ENCODE results near the gene HNRNPM. TPM values are rescaled to one million over a fixed set of nuclear protein-coding genes. Genes with fewer than 3 reads are reported as not detected.
"Not testable (repeated sequence)": the region's sequence is repeated elsewhere in the genome, so short reads cannot be mapped to it uniquely, and the experiment has no call there.

HNRNPM gene
- total and polyA plus RNA-seq, 9 donors, result 88.2 to 285 (median 180) TPM

DNA sequence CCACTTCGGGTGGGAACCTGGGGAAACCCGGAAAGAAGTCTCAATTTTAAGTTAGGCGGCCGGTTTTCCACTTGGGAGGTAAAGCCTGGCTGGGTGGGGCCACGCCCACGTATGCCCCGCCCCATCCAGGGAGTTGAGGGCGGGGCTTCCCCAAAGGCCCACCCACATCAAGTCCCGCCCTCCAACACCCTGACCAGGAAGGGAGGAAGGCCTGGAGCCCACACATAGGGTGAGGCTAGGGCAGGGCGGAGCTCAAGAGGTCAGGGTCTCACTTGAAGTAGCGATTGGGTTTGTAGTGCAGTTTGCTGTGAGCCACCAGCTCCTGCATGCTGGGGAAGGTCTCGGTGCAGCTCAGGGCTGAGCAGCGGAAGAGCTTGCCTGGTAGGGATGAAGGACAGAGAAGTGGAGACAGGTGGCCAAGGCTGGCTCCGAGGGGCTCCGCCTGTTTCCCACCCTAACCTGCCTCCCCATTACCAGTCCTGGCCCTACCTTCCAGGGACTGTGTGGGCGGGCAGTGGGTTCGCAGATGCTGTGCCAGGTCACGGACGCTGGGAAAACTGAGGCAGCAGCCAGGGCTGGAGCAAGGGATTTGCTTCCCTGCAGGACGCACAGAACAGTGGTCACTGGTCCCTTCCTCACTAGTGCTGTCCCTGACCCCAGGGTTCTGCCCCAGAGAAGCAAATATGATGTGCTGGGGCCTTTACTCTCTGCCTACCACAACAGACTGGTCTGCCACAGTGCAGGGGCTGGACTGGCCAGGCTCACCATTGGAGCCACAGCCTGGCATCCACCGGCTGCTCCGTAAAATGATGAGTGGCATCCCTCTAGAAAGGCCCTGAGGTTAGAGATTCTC lies 67.6 kb downstream of the HNRNPM start:
- peaks cover 10% of the 10 kb centered on the region for H3K4me1 ChIP-seq (ENCODE audit: insufficient read depth)
- no peaks in the 10 kb centered on the region for H3K27me3 ChIP-seq
- DNase-seq, result peak in 3 of 5 donors; percentile 45 to 56 (median 53)
- H3K36me3 ChIP-seq, result no peaks in the 10 kb centered on the region
- intact Hi-C loops (cut with DNase I), result no loop called here
- H3K9me3 ChIP-seq, result no peaks in the 10 kb centered on the region
- no peak overlapping the region for H3K27ac ChIP-seq
- TF ChIP-seq POLR2A (IDR thresholded peaks at IDR 0.05), result no peak
- TF ChIP-seq, protein P1, sequence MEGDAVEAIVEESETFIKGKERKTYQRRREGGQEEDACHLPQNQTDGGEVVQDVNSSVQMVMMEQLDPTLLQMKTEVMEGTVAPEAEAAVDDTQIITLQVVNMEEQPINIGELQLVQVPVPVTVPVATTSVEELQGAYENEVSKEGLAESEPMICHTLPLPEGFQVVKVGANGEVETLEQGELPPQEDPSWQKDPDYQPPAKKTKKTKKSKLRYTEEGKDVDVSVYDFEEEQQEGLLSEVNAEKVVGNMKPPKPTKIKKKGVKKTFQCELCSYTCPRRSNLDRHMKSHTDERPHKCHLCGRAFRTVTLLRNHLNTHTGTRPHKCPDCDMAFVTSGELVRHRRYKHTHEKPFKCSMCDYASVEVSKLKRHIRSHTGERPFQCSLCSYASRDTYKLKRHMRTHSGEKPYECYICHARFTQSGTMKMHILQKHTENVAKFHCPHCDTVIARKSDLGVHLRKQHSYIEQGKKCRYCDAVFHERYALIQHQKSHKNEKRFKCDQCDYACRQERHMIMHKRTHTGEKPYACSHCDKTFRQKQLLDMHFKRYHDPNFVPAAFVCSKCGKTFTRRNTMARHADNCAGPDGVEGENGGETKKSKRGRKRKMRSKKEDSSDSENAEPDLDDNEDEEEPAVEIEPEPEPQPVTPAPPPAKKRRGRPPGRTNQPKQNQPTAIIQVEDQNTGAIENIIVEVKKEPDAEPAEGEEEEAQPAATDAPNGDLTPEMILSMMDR (IDR thresholded peaks at IDR 0.05), result no peak
- no peak for TF ChIP-seq EP300 (IDR thresholded peaks at IDR 0.05)
- 68 to 76% (median 72%) methylated on average over 21 to 22 of the region's 22 CpGs for WGBS, 3 donors
- no peak overlapping the region for H3K4me3 ChIP-seq

DNA sequence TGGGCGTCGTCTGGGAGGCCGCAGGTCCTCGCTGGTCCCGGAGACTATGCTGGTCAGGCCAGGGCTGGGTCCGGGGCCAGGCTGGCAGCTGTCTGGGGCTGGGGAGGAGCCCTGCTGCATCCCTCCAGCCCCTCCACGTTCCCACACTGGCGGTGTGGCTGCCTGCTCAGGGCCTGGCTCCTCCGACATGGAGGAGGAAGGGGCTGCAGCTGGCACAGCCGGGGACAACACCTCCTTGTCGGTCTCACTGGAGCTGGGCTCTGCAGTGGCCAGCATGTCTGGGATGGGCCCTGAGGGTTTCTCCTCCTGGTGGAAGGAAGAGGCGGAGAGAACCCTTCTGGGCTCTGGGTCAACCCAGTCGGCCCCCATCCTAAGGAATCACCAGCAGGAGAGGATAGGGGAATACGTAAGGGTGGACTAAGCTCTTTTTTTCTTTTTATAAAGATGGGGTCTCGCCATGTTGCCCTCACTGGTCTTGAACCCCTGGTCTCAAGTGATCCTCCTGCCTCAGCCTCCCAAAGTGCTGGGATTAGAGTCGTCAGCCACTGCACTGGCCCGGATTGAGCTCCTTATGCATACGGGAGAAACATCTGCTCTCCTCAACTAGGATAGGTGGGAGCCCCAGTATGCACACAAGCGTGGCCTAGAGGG lies 68.4 kb downstream of the HNRNPM start:
- Histone ChIP-seq H3K4me3 (peak overlapping the region; percentile 94), H3K4me1 (ENCODE audit: insufficient read depth) (peaks cover 10% of the 10 kb centered on the region), H3K9me3 (no peaks in the 10 kb centered on the region), H3K27ac (peak overlapping the region; percentile 97 to 100), H3K36me3 (no peaks in the 10 kb centered on the region), H3K27me3 (no peaks in the 10 kb centered on the region)
- TF ChIP-seq EP300 (IDR thresholded peaks at IDR 0.05) (no peak), POLR2A (IDR thresholded peaks at IDR 0.05) (no peak)
- TF ChIP-seq, protein P1 (IDR thresholded peaks at IDR 0.05), result no peak
- WGBS, 3 donors, result 38 to 49% (median 44%) methylated on average over 19 of the region's 19 CpGs
- intact Hi-C loops (cut with DNase I), result no loop called here
- DNase-seq, result peak in 3 of 5 donors; percentile 55 to 61 (median 61)

DNA sequence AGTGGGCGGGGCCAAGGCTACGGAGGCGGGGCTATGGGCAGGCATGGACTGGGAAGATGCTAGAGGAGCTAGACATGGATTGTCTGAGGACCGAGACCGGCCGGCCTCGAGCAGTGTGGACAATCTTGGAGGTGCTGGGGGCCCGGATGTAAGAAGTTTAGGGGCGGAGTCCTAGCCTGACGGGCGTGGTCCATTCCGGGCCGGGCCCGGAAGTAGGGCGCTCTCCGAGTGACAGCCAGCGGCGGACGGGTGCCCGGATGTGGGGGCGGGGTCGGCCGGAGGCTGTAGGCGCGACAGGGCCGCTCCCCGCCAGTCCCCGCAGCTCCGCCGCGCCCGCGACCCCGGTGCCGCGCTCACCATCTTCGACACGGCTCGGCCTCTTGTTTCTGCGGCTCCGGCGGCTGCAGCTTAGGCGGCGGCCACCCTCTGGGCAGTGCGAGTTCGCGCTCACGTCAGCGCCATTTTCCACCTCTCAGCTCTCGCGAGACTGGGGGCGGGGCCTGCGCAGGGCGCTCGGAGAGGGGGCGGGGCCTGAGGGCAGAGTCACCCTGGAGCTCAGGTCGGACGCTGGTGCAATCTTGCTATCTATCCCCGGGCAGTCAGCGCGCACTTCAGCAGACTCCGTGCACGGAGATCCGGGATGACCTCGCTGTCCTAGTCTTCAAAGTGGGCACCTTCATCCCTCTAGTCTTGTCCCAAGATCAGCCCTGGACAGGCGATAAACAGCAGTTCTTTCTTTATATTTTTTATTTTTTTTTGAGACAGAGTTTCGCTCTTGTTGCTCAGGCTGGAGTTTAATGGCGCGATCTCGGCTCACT lies 69.1 kb downstream of the HNRNPM start, which contains the start of gene ZNF414:
ZNF414 (minus strand) TSS at position 481 of the 818 bp plus-strand sequence; CDS start at position 360, 121 bp downstream.
- peak within 1 kb of the TSS; percentile 94 for H3K4me3 ChIP-seq
- H3K4me1 ChIP-seq (ENCODE audit: insufficient read depth), result peaks cover 10% of the 10 kb centered on the region
- H3K9me3 ChIP-seq, result no peaks in the 10 kb centered on the region
- H3K27ac ChIP-seq, result peak within 1 kb of the TSS; percentile 97 to 100
- intact Hi-C loops (cut with DNase I), result no loop called here
- H3K27me3 ChIP-seq, result no peaks in the 10 kb centered on the region
- peak; percentile 96 to 98 (median 98) for DNase-seq
- H3K36me3 ChIP-seq, result no peaks in the 10 kb centered on the region
- WGBS, 3 donors, result 0 to 1% (median 0%) methylated on average over 49 to 70 of the region's 70 CpGs
- TF ChIP-seq EP300 (IDR thresholded peaks at IDR 0.05) (no peak), POLR2A (IDR thresholded peaks at IDR 0.05) (peak; percentile 68)
- TF ChIP-seq, protein P1 (IDR thresholded peaks at IDR 0.05), result peak in 2 of 3 donors; percentile 12 to 18

DNA sequence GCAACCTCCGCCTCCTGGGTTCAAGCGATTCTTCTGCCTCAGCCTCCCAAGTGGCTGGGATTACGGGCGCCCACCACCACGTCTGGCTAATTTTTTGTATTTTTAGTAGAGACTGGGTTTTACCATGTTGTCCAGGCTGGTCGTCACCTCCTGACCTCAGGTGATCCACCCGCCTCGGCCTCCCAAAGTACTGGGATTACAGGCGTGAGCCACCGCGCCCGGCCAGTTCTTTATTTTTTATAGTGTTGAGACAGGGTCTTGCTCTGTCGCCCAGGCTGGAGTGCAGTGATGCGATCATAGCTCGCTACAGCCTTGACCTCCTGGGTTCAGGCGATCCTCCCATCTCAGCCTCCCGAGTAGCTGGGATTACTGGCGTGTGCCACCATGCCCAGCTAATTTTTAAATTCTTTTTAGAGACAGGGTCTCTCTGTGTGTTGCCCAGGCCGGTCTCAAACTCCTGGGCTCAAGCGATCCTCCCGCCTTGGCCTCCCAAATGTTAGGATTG lies 69.8 kb downstream of the HNRNPM start:
- peak overlapping the region in 1 of 2 donors; percentile 97 for H3K27ac ChIP-seq

More for the DNA sequence above, 69.8 kb downstream of the HNRNPM start:
- Histone ChIP-seq H3K4me1 (ENCODE audit: insufficient read depth) (peaks cover 10% of the 10 kb centered on the region), H3K4me3 (peak overlapping the region; percentile 94)
- WGBS, 3 donors, result 62 to 71% (median 64%) methylated on average over 21 of the region's 21 CpGs
- intact Hi-C loops (cut with DNase I); H3K9me3 ChIP-seq; H3K27me3 ChIP-seq; H3K36me3 ChIP-seq: not testable (repeated sequence)
- DNase-seq, result peak in 4 of 5 donors; percentile 49 to 61 (median 54)

Measured in ovary (tissue), 9 donors.